HepG2 (cell line): Measurements from ENCODE around the gene MAP3K2. TPM values are rescaled to one million over a fixed set of nuclear protein-coding genes. Genes with fewer than 3 reads are reported as not detected.

Experiments used
- ATAC-seq: fragments of 200-7000 bp; cut with Tn5 transposase; 3 replicates; pipeline ENCODE4 v1.9.1; 2020; ENCODE audit warnings: mild to moderate bottlenecking, moderate library complexity
- BruUV-seq: library from RNA; stranded (reverse); fragments of 400-500 nt; replicated peaks from 2 replicates; lab custom pipeline; 2021; lab: Mats Ljungman, UMichigan
- CTCF ChIA-PET: fragments of 300-600 bp; formaldehyde crosslinking; extraction: SDS; loops from one replicate; lab custom pipeline; 2021; ENCODE audit warnings: low total read pairs, inconsistent platforms, low intra/inter-chr PET ratio; lab: Yijun Ruan, JAX
- POLR2A ChIA-PET: fragments of 350-600 bp; sonication (Branson Sonifier 250); formaldehyde crosslinking; loops from one replicate; lab custom pipeline; 2020; ENCODE audit warnings: antibody characterized with exemption, inconsistent platforms; lab: Yijun Ruan, JAX
- DNase-seq: peaks from one replicate; pipeline ENCODE4 v3.0.0-alpha.2; 2015; ENCODE audit warnings: low spot score
- FAIRE-seq: peaks from 3 replicates; lab custom pipeline; 2011; peaks lifted over from hg19 to GRCh38; lab: Jason Lieb, UNC
- H2AFZ ChIP-seq: one replicate; pipeline ENCODE4 v1.6.1; 2011; ENCODE audit warnings: low read length, inconsistent platforms
- H3K27ac ChIP-seq: fragments of 300-600 bp; 3 replicates; pipeline ENCODE4 v1.8.0; 2011; ENCODE audit warnings: mixed run types, mild to moderate bottlenecking, mixed read lengths, low read length, inconsistent platforms; ENCODE audit not compliant: insufficient read depth; ENCODE audit errors: extremely low read length
- H3K27me3 ChIP-seq, 2 experiments: fragments of 200-600 bp in 1 of 2; 2 replicates in 1 of 2; 3 replicates in 1 of 2; pipeline versions ENCODE4 v1.6.0 to v1.8.0; 2011; ENCODE audit warnings: low read length in 2 of 2, mild to moderate bottlenecking in 2 of 2, moderate library complexity in 2 of 2, inconsistent platforms in 1 of 2; ENCODE audit not compliant: insufficient read depth in 2 of 2, control insufficient read depth in 1 of 2
- H3K36me3 ChIP-seq, 2 experiments: fragments of 200-600 bp in 1 of 2; replicated peaks in 1 of 2; 2 replicates in 1 of 2; 3 replicates in 1 of 2; pipeline versions ENCODE4 v1.5.1 to v1.8.0; 2011; ENCODE audit warnings: low read length in 2 of 2, inconsistent platforms in 1 of 2; ENCODE audit not compliant: insufficient read depth in 2 of 2, control insufficient read depth in 1 of 2
- H3K4me1 ChIP-seq: 2 replicates; pipeline ENCODE4 v1.5.1; 2012; ENCODE audit warnings: low read length, inconsistent platforms; ENCODE audit not compliant: insufficient read depth
- H3K4me2 ChIP-seq: 2 replicates; pipeline ENCODE4 v1.6.0; 2011; ENCODE audit warnings: low read depth, low read length, inconsistent platforms
- H3K4me3 ChIP-seq, 3 experiments: fragments of 200-600 bp in 1 of 3; sonication (generic), shearing (Covaris generic) in 1 of 3; replicated peaks in 1 of 3; 2 replicates each; pipeline ENCODE4 v1.5.1; 2011 to 2016; ENCODE audit warnings: low read length in 3 of 3, inconsistent platforms in 2 of 3, low read depth in 2 of 3, mild to moderate bottlenecking in 2 of 3, control low read depth in 1 of 3, mixed read lengths in 1 of 3; ENCODE audit not compliant: insufficient read depth in 1 of 3
- H3K79me2 ChIP-seq: one replicate; pipeline ENCODE4 v1.6.1; 2011; ENCODE audit warnings: low read length, inconsistent platforms; ENCODE audit not compliant: insufficient read depth
- H3K9ac ChIP-seq: 2 replicates; pipeline ENCODE4 v1.6.0; 2011; ENCODE audit warnings: mild to moderate bottlenecking, low read depth, low read length, inconsistent platforms; ENCODE audit not compliant: insufficient read depth
- H3K9me3 ChIP-seq: 2 replicates; pipeline ENCODE4 v1.5.1; 2012; ENCODE audit warnings: mild to moderate bottlenecking, low read length
- H4K20me1 ChIP-seq: 2 replicates; pipeline ENCODE4 v1.6.0; 2011; ENCODE audit warnings: inconsistent platforms, mild to moderate bottlenecking, low read length, moderate library complexity; ENCODE audit not compliant: insufficient read depth
- ATAD3A ChIP-seq: sonication (generic); formaldehyde crosslinking; IDR thresholded peaks from 2 replicates; pipeline ENCODE4 v1.4.0; 2020; ENCODE audit warnings: missing genetic modification reagents
- HNRNPK ChIP-seq: fragments of 200-400 bp; formaldehyde crosslinking; IDR thresholded peaks from 2 replicates; pipeline ENCODE4 v1.6.1; 2018; ENCODE audit warnings: low read length, low read depth, moderate library complexity, mild to moderate bottlenecking; ENCODE audit not compliant: poor library complexity, severe bottlenecking
- ISL2 ChIP-seq: sonication (generic); formaldehyde crosslinking; IDR thresholded peaks from 2 replicates; pipeline ENCODE4 v1.5.0; 2020; ENCODE audit warnings: missing genetic modification reagents
- KMT2A ChIP-seq: sonication (generic); formaldehyde crosslinking; IDR thresholded peaks from 2 replicates; pipeline ENCODE4 v1.4.0; 2020; ENCODE audit warnings: missing genetic modification reagents
- PHF5A ChIP-seq: IDR thresholded peaks from one replicate; pipeline ENCODE4 v1.6.1; 2018; ENCODE audit warnings: low read depth, missing genetic modification reagents; ENCODE audit not compliant: unreplicated experiment
- RARG ChIP-seq: sonication (generic); formaldehyde crosslinking; IDR thresholded peaks from 2 replicates; pipeline ENCODE4 v1.4.0; 2020; ENCODE audit warnings: low read depth, mild to moderate bottlenecking, missing genetic modification reagents
- RNF2 ChIP-seq: fragments of 450-650 bp; conservative IDR thresholded peaks from 2 replicates; pipeline ENCODE4 v1.6.1; 2016; ENCODE audit warnings: low read depth
- SP140L ChIP-seq: sonication (generic); formaldehyde crosslinking; IDR thresholded peaks from 2 replicates; pipeline ENCODE4 v1.4.0; 2020; ENCODE audit warnings: missing genetic modification reagents, borderline replicate concordance
- TEAD3 ChIP-seq: optimal IDR thresholded peaks from 2 replicates; pipeline ENCODE3; 2016; ENCODE audit warnings: borderline replicate concordance
- THAP11 ChIP-seq: IDR thresholded peaks from 2 replicates; pipeline ENCODE4 v1.6.1; 2016; ENCODE audit warnings: missing biosample characterization, missing genetic modification reagents
- ZNF121 ChIP-seq: sonication (generic); formaldehyde crosslinking; IDR thresholded peaks from 2 replicates; pipeline ENCODE4 v1.5.0; 2020; ENCODE audit warnings: mild to moderate bottlenecking, missing genetic modification reagents
- ZNF138 ChIP-seq: sonication (generic); formaldehyde crosslinking; IDR thresholded peaks from 2 replicates; pipeline ENCODE4 v1.5.0; 2020; ENCODE audit warnings: mild to moderate bottlenecking, low read depth, missing genetic modification reagents
- ZNF207 ChIP-seq: fragments of 450-650 bp; IDR thresholded peaks from 2 replicates; pipeline ENCODE4 v1.6.1; 2016; ENCODE audit warnings: antibody characterized with exemption, borderline replicate concordance
- ZNF317 ChIP-seq: sonication (generic); formaldehyde crosslinking; IDR thresholded peaks from 2 replicates; pipeline ENCODE4 v1.5.0; 2020; ENCODE audit warnings: mild to moderate bottlenecking, missing genetic modification reagents
- ZNF557 ChIP-seq: sonication (generic); formaldehyde crosslinking; IDR thresholded peaks from 2 replicates; pipeline ENCODE4 v1.4.0; 2020; ENCODE audit warnings: missing genetic modification reagents
- ZNF572 ChIP-seq: sonication (generic); formaldehyde crosslinking; IDR thresholded peaks from 2 replicates; pipeline ENCODE4 v1.5.1; 2020; ENCODE audit warnings: mild to moderate bottlenecking, missing genetic modification reagents
- ZNF691 ChIP-seq: sonication (generic); formaldehyde crosslinking; IDR thresholded peaks from 2 replicates; pipeline ENCODE4 v1.4.0; 2020; ENCODE audit warnings: missing genetic modification reagents, low read depth, mild to moderate bottlenecking, borderline replicate concordance
- ZNF747 ChIP-seq: sonication (generic); formaldehyde crosslinking; IDR thresholded peaks from 2 replicates; pipeline ENCODE4 v1.8.1; 2023; ENCODE audit warnings: missing genetic modification reagents, mild to moderate bottlenecking, borderline replicate concordance
- ZSCAN25 ChIP-seq: sonication (generic); formaldehyde crosslinking; IDR thresholded peaks from 2 replicates; pipeline ENCODE4 v1.8.0; 2022; ENCODE audit warnings: mild to moderate bottlenecking, missing genetic modification reagents
- WGBS: methylation state at CpG from one replicate; pipeline ENCODE4 v1.1.6; 2017; ENCODE audit warnings: low lambda C conversion rate; 5-methylcytosine and 5-hydroxymethylcytosine counted together
- in situ Hi-C: cut with HindIII; loops from 2 replicates; pipeline ENCODE4 v1.10.0; 2017; ENCODE audit warnings: low pct_unique_long_range_greater_than_20kb; ENCODE audit not compliant: extremely low pct_ligation_motif_present
- intact Hi-C: fragments of 100-400 bp; cut with micrococcal nuclease; formaldehyde crosslinking; loops from one replicate; pipeline ENCODE4 v1.10.0; 2022; ENCODE audit not compliant: unreplicated experiment
- polyA plus RNA-seq, 8 experiments: library from polyadenylated mRNA; depleted of rRNA in 3 of 8; stranded (reverse) in 7 of 8; unstranded in 1 of 8; fragments of >200 nt; fragmentation: Illumina TruSeq in 4 of 8; extraction: Trizol in 4 of 8; gene quantifications; 2 replicates each; pipeline versions ENCODE4 v1.2.1 to v1.2.3, GENCODE V29; 2011 to 2016; ENCODE audit warnings: low read depth in 4 of 8, missing spikeins in 1 of 8, mixed read lengths in 1 of 8; ENCODE audit not compliant: insufficient read depth in 1 of 8
- total RNA-seq, 5 experiments: library from RNA; depleted of rRNA; stranded (reverse); fragments of >200 nt; fragmentation: Illumina TruSeq; extraction: Trizol; gene quantifications; 2 replicates each; pipeline ENCODE4 v1.2.3, GENCODE V29; 2016; ENCODE audit warnings: low read depth in 1 of 5
- TF ChIP-seq, protein P1 (sequence below): IDR thresholded peaks from 2 replicates; pipeline ENCODE4 v1.6.1; 2012; ENCODE audit warnings: inconsistent platforms
- TF ChIP-seq, protein P2 (sequence below): sonication (generic); formaldehyde crosslinking; IDR thresholded peaks from 2 replicates; pipeline ENCODE4 v1.4.0; 2020; ENCODE audit warnings: missing genetic modification reagents, borderline replicate concordance
- TF ChIP-seq, protein P3 (sequence below): IDR thresholded peaks from 2 replicates; pipeline ENCODE4 v1.6.1; 2016; ENCODE audit warnings: missing compliant biosample characterization, missing genetic modification reagents, borderline replicate concordance

Gene MAP3K2
- total and polyA plus RNA-seq, 2 of the 13 experiments (the other 11 are each of a cell fraction or from before 2014, with no cell fraction given) = 12.2 to 37.2 TPM

DNA sequence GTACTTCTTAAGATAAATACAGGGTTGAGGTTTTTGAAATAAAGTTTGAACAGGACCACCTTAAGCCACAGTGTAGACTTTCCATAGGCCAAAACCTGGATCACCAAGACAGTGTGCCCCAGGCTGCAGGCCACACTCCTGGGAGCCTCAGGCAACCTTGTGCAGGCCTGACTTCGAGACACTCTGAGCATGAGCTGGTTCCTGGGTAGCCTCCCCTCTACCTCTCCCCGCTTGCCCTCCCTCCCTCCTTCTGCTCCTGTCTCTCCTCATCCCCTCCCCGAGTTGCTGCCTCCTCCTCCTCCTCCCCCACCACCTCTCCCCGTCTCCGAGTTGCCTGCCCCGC lies 19.9 kb upstream of the MAP3K2 start:
- Histone ChIP-seq H3K9me3 (no peaks in the 10 kb centered on the region), H3K4me1 (peaks cover 58% of the 10 kb centered on the region), H3K4me3 (peak overlapping the region in 2 of 3 experiments; percentile 38 to 45; a peak in 3 of 6 replicates), H4K20me1 (no peaks in the 10 kb centered on the region), H3K9ac (peak overlapping the region; percentile 39; the same call in 1 of the 2 replicates), H3K36me3 (no peaks in the 10 kb centered on the region), H2AFZ (peak overlapping the region; percentile 34), H3K4me2 (peak overlapping the region; percentile 54), H3K27me3 (no peaks in the 10 kb centered on the region), H3K79me2 (no peaks in the 10 kb centered on the region), H3K27ac (peak overlapping the region; percentile 59)
- intact Hi-C loops (loop anchor here (1.0 to 2.0 kb wide), 2 partner anchors 21 to 31 kb away; partner anchors contain the start of gene MAP3K2), in situ Hi-C loops (no loop called here)
- WGBS = 5% methylated on average over 6 of the region's 6 CpGs
- ATAC-seq (peak; percentile 34), DNase-seq (no peak), FAIRE-seq (peak; percentile 43)
- ChIA-PET POLR2A (interaction anchor here (0.5 to 2.3 kb wide), 10 partner anchors 8 to 64 kb away, joined by 3 to 48 read pairs (median 6); partner anchors contain the start of gene PROC), CTCF (no interaction called here)
- BruUV-seq = no TSS peak
- TF ChIP-seq ISL2 (CRISPR knock-in tag) = no peak
- TF ChIP-seq PHF5A (CRISPR knock-in tag) = peak; percentile 8
- TF ChIP-seq ZNF557 = no peak
- peak; percentile 64 for TF ChIP-seq HNRNPK
- peak; percentile 1; the same call in 1 of the 2 replicates for TF ChIP-seq THAP11 (CRISPR knock-in tag)
- TF ChIP-seq, protein P1, sequence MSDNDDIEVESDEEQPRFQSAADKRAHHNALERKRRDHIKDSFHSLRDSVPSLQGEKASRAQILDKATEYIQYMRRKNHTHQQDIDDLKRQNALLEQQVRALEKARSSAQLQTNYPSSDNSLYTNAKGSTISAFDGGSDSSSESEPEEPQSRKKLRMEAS = peak; percentile 55; the same call in 1 of the 2 replicates
- TF ChIP-seq ZNF747 (CRISPR knock-in tag) = no peak
- TF ChIP-seq SP140L (CRISPR knock-in tag) = no peak
- peak; percentile 79; the same call in 1 of the 2 replicates for TF ChIP-seq ZSCAN25
- peak; percentile 98 for TF ChIP-seq ZNF121 (CRISPR knock-in tag)
- TF ChIP-seq RARG = no peak
- TF ChIP-seq ZNF317 (CRISPR knock-in tag) = no peak
- TF ChIP-seq ZNF138 (CRISPR knock-in tag) = no peak
- TF ChIP-seq KMT2A (CRISPR knock-in tag) = no peak
- no peak for TF ChIP-seq ZNF572 (CRISPR knock-in tag)
- no peak for TF ChIP-seq ZNF207
- TF ChIP-seq RNF2 = no peak
- TF ChIP-seq, protein P2, sequence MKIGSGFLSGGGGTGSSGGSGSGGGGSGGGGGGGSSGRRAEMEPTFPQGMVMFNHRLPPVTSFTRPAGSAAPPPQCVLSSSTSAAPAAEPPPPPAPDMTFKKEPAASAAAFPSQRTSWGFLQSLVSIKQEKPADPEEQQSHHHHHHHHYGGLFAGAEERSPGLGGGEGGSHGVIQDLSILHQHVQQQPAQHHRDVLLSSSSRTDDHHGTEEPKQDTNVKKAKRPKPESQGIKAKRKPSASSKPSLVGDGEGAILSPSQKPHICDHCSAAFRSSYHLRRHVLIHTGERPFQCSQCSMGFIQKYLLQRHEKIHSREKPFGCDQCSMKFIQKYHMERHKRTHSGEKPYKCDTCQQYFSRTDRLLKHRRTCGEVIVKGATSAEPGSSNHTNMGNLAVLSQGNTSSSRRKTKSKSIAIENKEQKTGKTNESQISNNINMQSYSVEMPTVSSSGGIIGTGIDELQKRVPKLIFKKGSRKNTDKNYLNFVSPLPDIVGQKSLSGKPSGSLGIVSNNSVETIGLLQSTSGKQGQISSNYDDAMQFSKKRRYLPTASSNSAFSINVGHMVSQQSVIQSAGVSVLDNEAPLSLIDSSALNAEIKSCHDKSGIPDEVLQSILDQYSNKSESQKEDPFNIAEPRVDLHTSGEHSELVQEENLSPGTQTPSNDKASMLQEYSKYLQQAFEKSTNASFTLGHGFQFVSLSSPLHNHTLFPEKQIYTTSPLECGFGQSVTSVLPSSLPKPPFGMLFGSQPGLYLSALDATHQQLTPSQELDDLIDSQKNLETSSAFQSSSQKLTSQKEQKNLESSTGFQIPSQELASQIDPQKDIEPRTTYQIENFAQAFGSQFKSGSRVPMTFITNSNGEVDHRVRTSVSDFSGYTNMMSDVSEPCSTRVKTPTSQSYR (CRISPR knock-in tag) = peak; percentile 35; the same call in 1 of the 2 replicates
- TF ChIP-seq ATAD3A (CRISPR knock-in tag) = no peak
- TF ChIP-seq TEAD3 (CRISPR knock-in tag) = peak; percentile 31
- no peak for TF ChIP-seq ZNF691
- TF ChIP-seq, protein P3, sequence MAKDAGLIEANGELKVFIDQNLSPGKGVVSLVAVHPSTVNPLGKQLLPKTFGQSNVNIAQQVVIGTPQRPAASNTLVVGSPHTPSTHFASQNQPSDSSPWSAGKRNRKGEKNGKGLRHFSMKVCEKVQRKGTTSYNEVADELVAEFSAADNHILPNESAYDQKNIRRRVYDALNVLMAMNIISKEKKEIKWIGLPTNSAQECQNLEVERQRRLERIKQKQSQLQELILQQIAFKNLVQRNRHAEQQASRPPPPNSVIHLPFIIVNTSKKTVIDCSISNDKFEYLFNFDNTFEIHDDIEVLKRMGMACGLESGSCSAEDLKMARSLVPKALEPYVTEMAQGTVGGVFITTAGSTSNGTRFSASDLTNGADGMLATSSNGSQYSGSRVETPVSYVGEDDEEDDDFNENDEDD = no peak; the same call in 1 of the 2 replicates
